B cell (primary cell): Measurements from ENCODE around the gene TRAF5.

Source experiments
- CTCF ChIP-seq: fragments of 200-600 bp; IDR thresholded peaks from one replicate; pipeline ENCODE4 v1.8.0; 2022; ENCODE audit warnings: antibody characterized with exemption, mild to moderate bottlenecking
- EZH2 ChIP-seq: IDR thresholded peaks from 2 replicates; pipeline ENCODE4 v1.6.1; 2012; ENCODE audit warnings: borderline replicate concordance, low read depth, mild to moderate bottlenecking, moderate library complexity, low read length; ENCODE audit not compliant: insufficient read depth, poor library complexity, severe bottlenecking

- TF ChIP-seq CTCF (no peak), EZH2 (no peak)
These were observed 30.2 kb downstream of the TRAF5 start for GRCh38 chr1:211356723-211357407.
